Measurements from ENCODE around the gene ZNF526. TPM values are rescaled to one million over a fixed set of nuclear protein-coding genes. Genes with fewer than 3 reads are reported as not detected.

The ZNF526 gene
- polyA plus RNA-seq, 3 donors: 0.96 to 3.4 (median 1.3) TPM

- Mint-ChIP-seq H3K27ac (no peak overlapping the region), H3K9me3 (peaks cover 0 to 8% (median 1%) of the 10 kb centered on the region in 7 donors), H3K36me3 (peaks cover 0 to 4% of the 10 kb centered on the region in 2 donors), H3K4me3 (no peak overlapping the region), H3K4me1 (peaks cover 9% of the 10 kb centered on the region), H3K27me3 (ENCODE audit: low read depth in 3 of 3) (peaks cover 21 to 31% (median 23%) of the 10 kb centered on the region in 3 donors)
- no peaks in the 10 kb centered on the region for H3K36me3 ChIP-seq (replicated peaks in 1 of 2; ENCODE audit: control insufficient read depth in 1 of 2, insufficient read depth in 2 of 2, low read length in 2 of 2)
- peaks cover 0 to 1% of the 10 kb centered on the region in 2 donors for H3K9me3 ChIP-seq (replicated peaks in 1 of 2; ENCODE audit: control insufficient read depth in 1 of 2, insufficient read depth in 1 of 2, low read length in 2 of 2)
- DNase-seq: no peak
- no peaks in the 10 kb centered on the region for H4K20me1 ChIP-seq (ENCODE audit: insufficient read depth, low read length)
- H3K9ac ChIP-seq (ENCODE audit: insufficient read depth, low read length, poor library complexity, severe bottlenecking): no peak overlapping the region
- no peak for TF ChIP-seq CTCF (IDR thresholded peaks at IDR 0.05)
- WGBS (ENCODE audit: insufficient coverage): 96% methylated on average over 16 of the region's 16 CpGs
- no peaks in the 10 kb centered on the region for H3K79me2 ChIP-seq (ENCODE audit: insufficient read depth, low read length)
- intact Hi-C loops (cut with micrococcal nuclease): no loop called here
- H3K4me3 ChIP-seq (replicated peaks in 1 of 3; ENCODE audit: low read depth in 2 of 3, low read length in 3 of 3): no peak overlapping the region
- no peak overlapping the region for H3K4me2 ChIP-seq (replicated peaks; ENCODE audit: extremely low read depth, low read length, poor library complexity, severe bottlenecking)
- H3K4me1 ChIP-seq (ENCODE audit: control insufficient read depth in 1 of 2, insufficient read depth in 2 of 2, low read length in 2 of 2): peaks cover 2 to 7% of the 10 kb centered on the region in 2 donors
- H2AFZ ChIP-seq (ENCODE audit: insufficient read depth, low read depth, low read length, poor library complexity, severe bottlenecking): no peak overlapping the region
- H3K27ac ChIP-seq (ENCODE audit: low read depth in 1 of 2, low read length in 2 of 2): no peak overlapping the region
- H3K27me3 ChIP-seq (ENCODE audit: control insufficient read depth in 2 of 2, insufficient read depth in 2 of 2, low read length in 2 of 2): peaks cover 12 to 14% of the 10 kb centered on the region in 2 donors
Observed at GRCh38 chr19:42170715-42171114, 49.4 kb upstream of the ZNF526 start.

GRCh38 chr19:42172261-42172660, 47.9 kb upstream of the ZNF526 start:
- Histone ChIP-seq H3K27ac (ENCODE audit: low read depth in 1 of 2, low read length in 2 of 2) (no peak overlapping the region), H2AFZ (ENCODE audit: insufficient read depth, low read depth, low read length, poor library complexity, severe bottlenecking) (no peak overlapping the region), H3K79me2 (ENCODE audit: insufficient read depth, low read length) (no peaks in the 10 kb centered on the region), H3K9ac (ENCODE audit: insufficient read depth, low read length, poor library complexity, severe bottlenecking) (no peak overlapping the region), H4K20me1 (ENCODE audit: insufficient read depth, low read length) (peaks cover 1% of the 10 kb centered on the region), H3K4me3 (replicated peaks in 1 of 3; ENCODE audit: low read depth in 2 of 3, low read length in 3 of 3) (no peak overlapping the region), H3K36me3 (replicated peaks in 1 of 2; ENCODE audit: control insufficient read depth in 1 of 2, insufficient read depth in 2 of 2, low read length in 2 of 2) (no peaks in the 10 kb centered on the region), H3K4me1 (ENCODE audit: control insufficient read depth in 1 of 2, insufficient read depth in 2 of 2, low read length in 2 of 2) (peaks cover 10 to 21% of the 10 kb centered on the region in 2 donors), H3K27me3 (ENCODE audit: control insufficient read depth in 2 of 2, insufficient read depth in 2 of 2, low read length in 2 of 2) (peaks cover 15 to 23% of the 10 kb centered on the region in 2 donors), H3K9me3 (replicated peaks in 1 of 2; ENCODE audit: control insufficient read depth in 1 of 2, insufficient read depth in 1 of 2, low read length in 2 of 2) (peaks cover 0 to 5% of the 10 kb centered on the region in 2 donors), H3K4me2 (replicated peaks; ENCODE audit: extremely low read depth, low read length, poor library complexity, severe bottlenecking) (no peak overlapping the region)
- H3K27me3 Mint-ChIP-seq (ENCODE audit: low read depth in 3 of 3): peaks cover 29 to 33% (median 32%) of the 10 kb centered on the region in 3 donors
- peaks cover 0 to 13% (median 5%) of the 10 kb centered on the region in 7 donors for H3K9me3 Mint-ChIP-seq
- peaks cover 5 to 8% of the 10 kb centered on the region in 2 donors for H3K36me3 Mint-ChIP-seq
- no peak overlapping the region for H3K27ac Mint-ChIP-seq
- DNase-seq: no peak
- TF ChIP-seq CTCF (IDR thresholded peaks at IDR 0.05): no peak
- H3K4me1 Mint-ChIP-seq: peaks cover 17% of the 10 kb centered on the region
- no peak overlapping the region for H3K4me3 Mint-ChIP-seq
- 100% methylated on average over 3 of the region's 7 CpGs for WGBS (ENCODE audit: insufficient coverage)
- intact Hi-C loops (cut with micrococcal nuclease): no loop called here
